HCT116 (cell line): ENCODE results near the gene KRAS. TPM values are rescaled to one million over a fixed set of nuclear protein-coding genes. Genes with fewer than 3 reads are reported as not detected.

Experiments
- ATAC-seq: fragments of 200-7000 bp; cut with Tn5 transposase; 2 replicates; pipeline ENCODE4 v1.9.1; 2020; ENCODE audit warnings: mild to moderate bottlenecking, moderate library complexity
- BruUV-seq: library from RNA; stranded (reverse); fragments of 400-500 nt; replicated peaks from 2 replicates; lab custom pipeline; 2021; lab: Mats Ljungman, UMichigan
- CTCF ChIA-PET: fragments of 300-600 bp; sonication (Branson Sonifier 250); formaldehyde crosslinking; loops from one replicate; lab custom pipeline; 2021; ENCODE audit warnings: antibody characterized with exemption; lab: Charles Lee
- POLR2A ChIA-PET: fragments of 300-600, 350-600 bp; sonication (Branson Sonifier 250); formaldehyde crosslinking; loops from one replicate; lab custom pipeline; 2021; ENCODE audit warnings: antibody characterized with exemption; lab: Charles Lee
- RAD21 ChIA-PET, 2 experiments: fragments of 300-600 bp; sonication (Branson Sonifier 250); formaldehyde crosslinking; loops; one replicate each; lab custom pipeline; 2023; ENCODE audit warnings: low total read pairs in 2 of 2; ENCODE audit not compliant: uncharacterized antibody in 2 of 2, unreplicated experiment in 2 of 2, low non-redundant PET in 1 of 2; lab: Charles Lee
- DNase-seq: peaks from one replicate; pipeline ENCODE4 v3.0.0-alpha.2; 2010; ENCODE audit warnings: low read depth, low spot score
- H2AFZ ChIP-seq: fragments of 200-600 bp; shearing (Covaris generic), sonication (generic); 2 replicates; pipeline ENCODE4 v1.6.1; 2017; ENCODE audit warnings: low read depth, mixed run types, mixed read lengths, antibody characterized with exemption, low read length; ENCODE audit not compliant: poor library complexity, severe bottlenecking
- H3K27ac ChIP-seq: 2 replicates; pipeline ENCODE4 v1.5.1; 2012; ENCODE audit warnings: low read depth, low read length
- H3K27me3 ChIP-seq: fragments of 200-600 bp; sonication (generic); 2 replicates; pipeline ENCODE4 v1.6.1; 2016; ENCODE audit warnings: mixed run types, low read length, mixed read lengths; ENCODE audit not compliant: insufficient read depth
- H3K36me3 ChIP-seq, 2 experiments: fragments of 200-500 bp in 1 of 2; fragments of 200-600 bp in 1 of 2; sonication (Bioruptor generic) in 1 of 2; sonication (generic) in 1 of 2; 2 replicates each; pipeline versions ENCODE4 v1.5.1 to v1.6.1; 2014 to 2016; ENCODE audit warnings: low read length in 2 of 2, inconsistent platforms in 1 of 2, mixed read lengths in 1 of 2, mixed run types in 1 of 2; ENCODE audit not compliant: insufficient read depth in 2 of 2, control insufficient read depth in 1 of 2
- H3K4me1 ChIP-seq, 2 experiments: fragments of 200-600 bp in 1 of 2; sonication (generic) in 1 of 2; 2 replicates each; pipeline versions ENCODE4 v1.5.1 to v1.6.1; 2012 to 2017; ENCODE audit warnings: low read length in 2 of 2, inconsistent platforms in 1 of 2, mild to moderate bottlenecking in 1 of 2, mixed read lengths in 1 of 2, mixed run types in 1 of 2, moderate library complexity in 1 of 2; ENCODE audit not compliant: insufficient read depth in 2 of 2, control insufficient read depth in 1 of 2
- H3K4me2 ChIP-seq: fragments of 200-600 bp; sonication (generic); 2 replicates; pipeline ENCODE4 v1.6.1; 2017; ENCODE audit warnings: mixed run types, low read length, mixed read lengths
- H3K4me3 ChIP-seq, 2 experiments: fragments of 200-600 bp in 1 of 2; sonication (generic) in 1 of 2; replicated peaks in 1 of 2; 2 replicates each; pipeline ENCODE4 v1.5.1; 2011 to 2016; ENCODE audit warnings: low read length in 2 of 2, control low read depth in 1 of 2, low read depth in 1 of 2, mild to moderate bottlenecking in 1 of 2, mixed read lengths in 1 of 2, mixed run types in 1 of 2
- H3K79me2 ChIP-seq: fragments of 200-600 bp; sonication (generic); 2 replicates; pipeline ENCODE4 v1.6.1; 2017; ENCODE audit warnings: mild to moderate bottlenecking, mixed run types, low read length, moderate library complexity, mixed read lengths; ENCODE audit not compliant: insufficient read depth
- H3K9ac ChIP-seq: fragments of 200-600 bp; sonication (generic); 2 replicates; pipeline ENCODE4 v1.6.1; 2016; ENCODE audit warnings: low read length, mixed read lengths
- H3K9me2 ChIP-seq: fragments of 200-600 bp; sonication (generic), shearing (Covaris generic); 2 replicates; pipeline ENCODE4 v1.6.1; 2017; ENCODE audit warnings: mixed run types, mild to moderate bottlenecking, moderate library complexity; ENCODE audit not compliant: insufficient read depth
- H3K9me3 ChIP-seq, 2 experiments: fragments of 200-500 bp in 1 of 2; fragments of 200-600 bp in 1 of 2; sonication (Bioruptor generic) in 1 of 2; sonication (generic) in 1 of 2; 2 replicates each; pipeline ENCODE4 v1.6.1; 2014 to 2017; ENCODE audit warnings: low read length in 2 of 2, mixed read lengths in 2 of 2, inconsistent platforms in 1 of 2, low read depth in 1 of 2, mild to moderate bottlenecking in 1 of 2, mixed run types in 1 of 2, moderate library complexity in 1 of 2; ENCODE audit not compliant: control insufficient read depth in 1 of 2, insufficient read depth in 1 of 2
- H4K20me1 ChIP-seq: fragments of 200-600 bp; sonication (generic), shearing (Covaris generic); 2 replicates; pipeline ENCODE4 v1.6.1; 2017; ENCODE audit warnings: mixed run types, mild to moderate bottlenecking, moderate library complexity; ENCODE audit not compliant: insufficient read depth
- CBX3 ChIP-seq: IDR thresholded peaks from 2 replicates; pipeline ENCODE4 v1.6.1; 2012; ENCODE audit warnings: low read depth
- CTCF ChIP-seq, 3 experiments: fragments of 200-600 bp in 1 of 3; sonication (generic) in 1 of 3; IDR thresholded peaks in 2 of 3; conservative IDR thresholded peaks in 1 of 3; 2 replicates each; pipeline ENCODE4 v1.5.1; 2012 to 2017; ENCODE audit warnings: low read depth in 2 of 3, low read length in 2 of 3, antibody characterized with exemption in 1 of 3, borderline replicate concordance in 1 of 3, control low read depth in 1 of 3, mild to moderate bottlenecking in 1 of 3, mixed read lengths in 1 of 3, mixed run types in 1 of 3, moderate library complexity in 1 of 3; ENCODE audit not compliant: insufficient read depth in 1 of 3
- ELF1 ChIP-seq: IDR thresholded peaks from 2 replicates; pipeline ENCODE4 v1.6.1; 2012; ENCODE audit warnings: low read depth, borderline replicate concordance
- EZH2 ChIP-seq: fragments of 200-600 bp; sonication (generic); IDR thresholded peaks from 2 replicates; pipeline ENCODE4 v1.6.1; 2017; ENCODE audit warnings: antibody characterized with exemption, mixed run types
- EZH2phosphoT487 ChIP-seq: fragments of 200-600 bp; IDR thresholded peaks from 2 replicates; pipeline ENCODE4 v1.6.1; 2018; ENCODE audit warnings: antibody characterized with exemption, borderline replicate concordance
- FOSL1 ChIP-seq: IDR thresholded peaks from 2 replicates; pipeline ENCODE4 v1.6.1; 2012; ENCODE audit warnings: low read depth
- JUND ChIP-seq: IDR thresholded peaks from 2 replicates; pipeline ENCODE4 v1.6.1; 2012
- MAX ChIP-seq: IDR thresholded peaks from 2 replicates; pipeline ENCODE4 v1.6.1; 2012
- POLR2AphosphoS5 ChIP-seq: IDR thresholded peaks from 2 replicates; pipeline ENCODE4 v1.6.1; 2011; ENCODE audit warnings: mild to moderate bottlenecking, low read depth, low read length, moderate library complexity
- RAD21 ChIP-seq: IDR thresholded peaks from 2 replicates; pipeline ENCODE4 v1.6.1; 2012; ENCODE audit warnings: low read depth, mild to moderate bottlenecking
- SIN3A ChIP-seq: IDR thresholded peaks from 2 replicates; pipeline ENCODE4 v1.6.1; 2012; ENCODE audit warnings: low read depth
- SP1 ChIP-seq: IDR thresholded peaks from 2 replicates; pipeline ENCODE4 v1.6.1; 2012; ENCODE audit warnings: low read depth
- YY1 ChIP-seq: IDR thresholded peaks from 2 replicates; pipeline ENCODE4 v1.6.1; 2011; ENCODE audit warnings: low read length, low read depth, moderate library complexity, mild to moderate bottlenecking; ENCODE audit not compliant: insufficient replicate concordance; ENCODE audit errors: extremely low read depth
- ZBTB33 ChIP-seq: IDR thresholded peaks from 2 replicates; pipeline ENCODE4 v1.6.1; 2011; ENCODE audit warnings: mild to moderate bottlenecking, low read length, moderate library complexity; ENCODE audit not compliant: insufficient replicate concordance; ENCODE audit errors: extremely low read depth
- ZFX ChIP-seq: fragments of 450-650 bp; IDR thresholded peaks from 2 replicates; pipeline ENCODE4 v1.6.1; 2017
- intact Hi-C: fragments of 100-400 bp; cut with micrococcal nuclease; formaldehyde crosslinking; loops from 2 replicates; pipeline ENCODE4 v1.10.0; 2022
- total RNA-seq: library from RNA; stranded (reverse); gene quantifications from one replicate; pipeline ENCODE4 v1.2.1, GENCODE V29; 2021; ENCODE audit not compliant: unreplicated experiment

The KRAS gene
- total RNA-seq, 1 experiment from 2014 or later: 37.5 TPM

- no peak overlapping the region for H3K4me2 ChIP-seq
- H3K79me2 ChIP-seq: no peaks in the 10 kb centered on the region
- H3K9me2 ChIP-seq: no peaks in the 10 kb centered on the region
- no peaks in the 10 kb centered on the region for H3K9me3 ChIP-seq
- H2AFZ ChIP-seq: no peak overlapping the region
- ATAC-seq (no peak), DNase-seq (no peak)
- ChIA-PET RAD21 (no interaction called here), POLR2A (no interaction called here), CTCF (no interaction called here)
- intact Hi-C loops: no loop called here
- no peaks in the 10 kb centered on the region for H3K27me3 ChIP-seq
- 0 out of 4 replicates have a peak, but pooled peaks cover 0 to 3% of the 10 kb centered on the region in 2 experiments for H3K4me1 ChIP-seq
- BruUV-seq: no TSS peak
- H3K27ac ChIP-seq: no peak overlapping the region
- no peak overlapping the region for H3K9ac ChIP-seq
- TF ChIP-seq RAD21: no peak
- TF ChIP-seq YY1: no peak
- TF ChIP-seq EZH2phosphoT487: no peak
- no peak for TF ChIP-seq CTCF (IDR thresholded peaks at IDR 0.05 in 2 of 3, conservative IDR thresholded peaks at IDR 0.05 in 1 of 3; ENCODE audit: borderline replicate concordance in 1 of 3, insufficient read depth in 1 of 3, low read depth in 2 of 3, low read length in 2 of 3)
- TF ChIP-seq JUND: no peak
- no peak for TF ChIP-seq MAX
- no peak for TF ChIP-seq POLR2AphosphoS5
- TF ChIP-seq ZFX: no peak
- H4K20me1 ChIP-seq: no peaks in the 10 kb centered on the region
- H3K36me3 ChIP-seq: no peaks in the 10 kb centered on the region
- H3K4me3 ChIP-seq: no peak overlapping the region
Measured at GRCh38 chr12:25287610-25288009, 36.9 kb upstream of the KRAS start.

DNA sequence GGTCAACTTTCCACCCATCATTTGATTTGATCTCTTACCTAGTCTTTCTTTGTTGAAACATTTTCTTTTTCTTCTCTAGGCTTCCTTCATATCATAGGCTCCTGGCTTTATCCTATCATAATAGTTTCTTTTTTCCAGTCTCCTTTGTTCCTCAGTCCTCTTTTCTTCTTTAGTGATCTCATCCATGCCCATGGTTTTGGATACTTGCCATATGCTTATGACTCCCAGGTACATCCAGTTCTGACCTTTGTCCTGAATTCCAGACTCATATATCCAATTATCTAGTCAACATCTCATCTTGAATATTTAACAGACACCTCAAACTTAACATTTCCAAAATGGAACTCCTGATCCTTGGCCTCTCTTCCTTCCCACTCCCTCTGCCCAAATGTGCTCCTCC is 36.1 kb upstream of the KRAS start:
- CTCF ChIA-PET: no interaction called here
- POLR2A ChIA-PET: no interaction called here
- no peak for TF ChIP-seq ZFX
- TF ChIP-seq FOSL1: no peak
- TF ChIP-seq SP1: no peak
- TF ChIP-seq ELF1: no peak
- no peak for TF ChIP-seq SIN3A
- no peak for TF ChIP-seq CBX3
- TF ChIP-seq JUND: no peak
- TF ChIP-seq ZBTB33: no peak
- TF ChIP-seq CTCF (IDR thresholded peaks at IDR 0.05 in 2 of 3, conservative IDR thresholded peaks at IDR 0.05 in 1 of 3; ENCODE audit: borderline replicate concordance in 1 of 3, insufficient read depth in 1 of 3, low read depth in 2 of 3, low read length in 2 of 3): no peak
- TF ChIP-seq EZH2: no peak

More for the DNA sequence above, 36.1 kb upstream of the KRAS start:
- H3K9me2 ChIP-seq: no peaks in the 10 kb centered on the region
- H3K36me3 ChIP-seq: no peaks in the 10 kb centered on the region
- no peak overlapping the region for H3K4me2 ChIP-seq
- no peaks in the 10 kb centered on the region for H3K79me2 ChIP-seq
- ATAC-seq: no peak
- no peaks in the 10 kb centered on the region for H3K9me3 ChIP-seq
- DNase-seq: no peak
- H3K9ac ChIP-seq: no peak overlapping the region
- H3K27ac ChIP-seq: no peak overlapping the region
- RAD21 ChIA-PET: no interaction called here
- intact Hi-C loops: no loop called here
- 0 out of 4 replicates have a peak, but pooled peaks cover 0 to 3% of the 10 kb centered on the region in 2 experiments for H3K4me1 ChIP-seq
- no TSS peak for BruUV-seq
- no peak overlapping the region for H3K4me3 ChIP-seq
- no peaks in the 10 kb centered on the region for H4K20me1 ChIP-seq
- no peaks in the 10 kb centered on the region for H3K27me3 ChIP-seq
- H2AFZ ChIP-seq: no peak overlapping the region
